ENCODE results near the gene DDI1. TPM values are rescaled to one million over a fixed set of nuclear protein-coding genes. Genes with fewer than 3 reads are reported as not detected.

Gene DDI1
- total RNA-seq, 1 experiment from 2014 or later, result not detected

DNA sequence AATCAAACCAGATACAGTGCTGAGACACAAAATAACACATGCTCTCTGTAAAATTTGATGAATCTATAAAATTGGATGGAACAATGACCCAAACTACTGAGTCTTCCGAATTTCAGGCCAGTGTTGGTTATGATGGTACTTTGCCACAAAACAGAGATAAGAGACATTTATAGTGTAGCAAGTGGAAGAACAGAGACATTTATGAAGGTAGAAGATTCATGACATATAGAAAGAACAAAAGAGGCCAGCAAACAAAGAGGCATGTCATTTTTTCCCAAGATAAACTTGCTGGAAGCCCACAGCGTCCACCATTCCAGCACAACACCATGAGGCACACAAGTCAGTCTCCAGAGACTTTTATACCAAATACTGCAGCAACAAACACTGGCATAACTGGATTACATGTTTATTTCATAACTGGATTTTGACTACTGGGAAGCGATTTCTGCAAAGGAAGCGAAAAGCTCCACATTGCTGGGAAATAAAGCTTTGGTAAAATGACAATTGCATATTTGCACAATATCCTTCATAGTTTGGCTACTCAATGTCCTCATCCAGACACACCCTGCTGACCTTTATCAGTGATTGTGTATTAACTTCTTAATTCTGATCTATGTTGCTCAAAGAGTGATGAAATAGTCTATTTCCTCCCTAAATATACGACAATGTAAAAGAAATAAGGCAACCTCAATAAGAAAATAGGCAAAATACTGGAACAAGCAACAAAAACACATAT, 17.5 kb downstream of the DDI1 start:
- no peak overlapping the region for H2AFZ ChIP-seq (ENCODE audit: low read depth, low read length, poor library complexity, severe bottlenecking)
- H3K9ac ChIP-seq (ENCODE audit: low read length), result no peak overlapping the region
- H3K4me1 ChIP-seq (ENCODE audit: control insufficient read depth in 1 of 2, insufficient read depth in 2 of 2, low read length in 2 of 2), result no peaks in the 10 kb centered on the region
- POLR2A ChIA-PET, result no interaction called here
- no peaks in the 10 kb centered on the region for H3K9me2 ChIP-seq (ENCODE audit: insufficient read depth)
- CTCF ChIA-PET, result no interaction called here
- TF ChIP-seq, protein P1, sequence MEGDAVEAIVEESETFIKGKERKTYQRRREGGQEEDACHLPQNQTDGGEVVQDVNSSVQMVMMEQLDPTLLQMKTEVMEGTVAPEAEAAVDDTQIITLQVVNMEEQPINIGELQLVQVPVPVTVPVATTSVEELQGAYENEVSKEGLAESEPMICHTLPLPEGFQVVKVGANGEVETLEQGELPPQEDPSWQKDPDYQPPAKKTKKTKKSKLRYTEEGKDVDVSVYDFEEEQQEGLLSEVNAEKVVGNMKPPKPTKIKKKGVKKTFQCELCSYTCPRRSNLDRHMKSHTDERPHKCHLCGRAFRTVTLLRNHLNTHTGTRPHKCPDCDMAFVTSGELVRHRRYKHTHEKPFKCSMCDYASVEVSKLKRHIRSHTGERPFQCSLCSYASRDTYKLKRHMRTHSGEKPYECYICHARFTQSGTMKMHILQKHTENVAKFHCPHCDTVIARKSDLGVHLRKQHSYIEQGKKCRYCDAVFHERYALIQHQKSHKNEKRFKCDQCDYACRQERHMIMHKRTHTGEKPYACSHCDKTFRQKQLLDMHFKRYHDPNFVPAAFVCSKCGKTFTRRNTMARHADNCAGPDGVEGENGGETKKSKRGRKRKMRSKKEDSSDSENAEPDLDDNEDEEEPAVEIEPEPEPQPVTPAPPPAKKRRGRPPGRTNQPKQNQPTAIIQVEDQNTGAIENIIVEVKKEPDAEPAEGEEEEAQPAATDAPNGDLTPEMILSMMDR (IDR thresholded peaks at IDR 0.05 in 2 of 3, conservative IDR thresholded peaks at IDR 0.05 in 1 of 3; ENCODE audit: borderline replicate concordance in 1 of 3, insufficient read depth in 1 of 3, low read depth in 2 of 3, low read length in 2 of 3), result no peak
- TF ChIP-seq JUND (IDR thresholded peaks at IDR 0.05) (no peak), ZNF274 (IDR thresholded peaks at IDR 0.05; ENCODE audit: low read depth, low read length) (no peak)
- TF ChIP-seq, protein P2, sequence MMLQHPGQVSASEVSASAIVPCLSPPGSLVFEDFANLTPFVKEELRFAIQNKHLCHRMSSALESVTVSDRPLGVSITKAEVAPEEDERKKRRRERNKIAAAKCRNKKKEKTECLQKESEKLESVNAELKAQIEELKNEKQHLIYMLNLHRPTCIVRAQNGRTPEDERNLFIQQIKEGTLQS (IDR thresholded peaks at IDR 0.05), result no peak
- H3K4me2 ChIP-seq (ENCODE audit: low read length), result no peak overlapping the region
- no peaks in the 10 kb centered on the region for H4K20me1 ChIP-seq (ENCODE audit: insufficient read depth)
- intact Hi-C loops (cut with micrococcal nuclease), result no loop called here
- H3K9me3 ChIP-seq (ENCODE audit: control insufficient read depth in 1 of 2, insufficient read depth in 1 of 2, low read depth in 1 of 2, low read length in 2 of 2), result no peaks in the 10 kb centered on the region
- no peak overlapping the region for H3K27ac ChIP-seq (ENCODE audit: low read depth, low read length)
- ATAC-seq (no peak), DNase-seq (ENCODE audit: low read depth, low spot score) (no peak)
- H3K27me3 ChIP-seq (ENCODE audit: insufficient read depth, low read length), result no peaks in the 10 kb centered on the region
- no peak overlapping the region for H3K4me3 ChIP-seq (replicated peaks in 1 of 2; ENCODE audit: low read depth in 1 of 2, low read length in 2 of 2)
- H3K36me3 ChIP-seq (ENCODE audit: control insufficient read depth in 1 of 2, insufficient read depth in 2 of 2, low read length in 2 of 2), result no peaks in the 10 kb centered on the region
- RAD21 ChIA-PET (ENCODE audit: low non-redundant PET in 1 of 2, low total read pairs in 2 of 2, uncharacterized antibody in 2 of 2, unreplicated experiment in 2 of 2), result no interaction called here
- no TSS peak for BruUV-seq (replicated peaks)
- H3K79me2 ChIP-seq (ENCODE audit: insufficient read depth, low read length), result no peaks in the 10 kb centered on the region

DNA sequence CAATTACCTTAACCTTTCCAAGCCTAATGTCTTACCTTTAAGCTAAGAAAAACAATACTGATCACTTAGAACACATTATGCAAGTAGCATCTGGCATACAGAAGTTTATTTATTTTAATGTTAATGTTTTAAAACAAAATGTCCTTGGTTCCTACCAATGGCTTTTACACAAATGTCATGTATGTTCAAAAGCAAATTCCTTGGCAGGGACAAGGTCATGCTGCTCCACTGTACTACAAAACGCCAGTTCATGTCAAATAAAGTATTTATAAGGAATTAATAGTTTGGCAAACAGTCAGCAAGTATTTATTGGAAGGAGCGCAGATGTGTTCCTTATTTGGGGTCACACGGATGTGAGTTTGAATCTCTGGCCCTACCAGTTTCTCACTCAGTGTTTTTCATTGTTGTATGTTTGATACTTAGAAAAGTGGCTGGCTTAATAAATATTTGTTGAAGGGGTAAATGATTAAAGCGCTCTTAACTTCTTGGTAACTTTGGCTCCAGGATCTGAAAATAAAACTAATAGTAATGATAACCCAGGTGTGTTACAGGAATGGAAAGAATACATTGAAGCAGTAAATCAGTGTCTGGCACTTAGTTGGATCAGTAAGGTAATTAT, 18.6 kb downstream of the DDI1 start:
- no peaks in the 10 kb centered on the region for H3K79me2 ChIP-seq (ENCODE audit: insufficient read depth, low read length)
- ChIA-PET RAD21 (ENCODE audit: low non-redundant PET in 1 of 2, low total read pairs in 2 of 2, uncharacterized antibody in 2 of 2, unreplicated experiment in 2 of 2) (no interaction called here), POLR2A (no interaction called here), CTCF (no interaction called here)
- intact Hi-C loops (cut with micrococcal nuclease), result no loop called here
- DNase-seq (ENCODE audit: low read depth, low spot score) (no peak), ATAC-seq (no peak)
- H3K9me2 ChIP-seq (ENCODE audit: insufficient read depth), result no peaks in the 10 kb centered on the region
- no peaks in the 10 kb centered on the region for H4K20me1 ChIP-seq (ENCODE audit: insufficient read depth)
- H3K27ac ChIP-seq (ENCODE audit: low read depth, low read length), result no peak overlapping the region
- no TSS peak for BruUV-seq (replicated peaks)
- no peaks in the 10 kb centered on the region for H3K36me3 ChIP-seq (ENCODE audit: control insufficient read depth in 1 of 2, insufficient read depth in 2 of 2, low read length in 2 of 2)
- no peaks in the 10 kb centered on the region for H3K4me1 ChIP-seq (ENCODE audit: control insufficient read depth in 1 of 2, insufficient read depth in 2 of 2, low read length in 2 of 2)
- H3K9me3 ChIP-seq (ENCODE audit: control insufficient read depth in 1 of 2, insufficient read depth in 1 of 2, low read depth in 1 of 2, low read length in 2 of 2), result no peaks in the 10 kb centered on the region
- no peaks in the 10 kb centered on the region for H3K27me3 ChIP-seq (ENCODE audit: insufficient read depth, low read length)
- no peak overlapping the region for H3K4me3 ChIP-seq (replicated peaks in 1 of 2; ENCODE audit: low read depth in 1 of 2, low read length in 2 of 2)
- H2AFZ ChIP-seq (ENCODE audit: low read depth, low read length, poor library complexity, severe bottlenecking), result no peak overlapping the region
- H3K9ac ChIP-seq (ENCODE audit: low read length), result no peak overlapping the region
- H3K4me2 ChIP-seq (ENCODE audit: low read length), result no peak overlapping the region
- TF ChIP-seq ZNF274 (IDR thresholded peaks at IDR 0.05; ENCODE audit: low read depth, low read length), result no peak
- TF ChIP-seq CBX3 (IDR thresholded peaks at IDR 0.05; ENCODE audit: low read depth), result no peak
- TF ChIP-seq TCF7L2 (IDR thresholded peaks at IDR 0.05; ENCODE audit: borderline replicate concordance, extremely low read depth, insufficient read depth, insufficient read length), result no peak
- TF ChIP-seq CEBPB (IDR thresholded peaks at IDR 0.05; ENCODE audit: low read depth), result no peak
- no peak for TF ChIP-seq ELF1 (IDR thresholded peaks at IDR 0.05; ENCODE audit: borderline replicate concordance, low read depth)
- TF ChIP-seq, protein P2 (IDR thresholded peaks at IDR 0.05), result no peak
- TF ChIP-seq, protein P3, sequence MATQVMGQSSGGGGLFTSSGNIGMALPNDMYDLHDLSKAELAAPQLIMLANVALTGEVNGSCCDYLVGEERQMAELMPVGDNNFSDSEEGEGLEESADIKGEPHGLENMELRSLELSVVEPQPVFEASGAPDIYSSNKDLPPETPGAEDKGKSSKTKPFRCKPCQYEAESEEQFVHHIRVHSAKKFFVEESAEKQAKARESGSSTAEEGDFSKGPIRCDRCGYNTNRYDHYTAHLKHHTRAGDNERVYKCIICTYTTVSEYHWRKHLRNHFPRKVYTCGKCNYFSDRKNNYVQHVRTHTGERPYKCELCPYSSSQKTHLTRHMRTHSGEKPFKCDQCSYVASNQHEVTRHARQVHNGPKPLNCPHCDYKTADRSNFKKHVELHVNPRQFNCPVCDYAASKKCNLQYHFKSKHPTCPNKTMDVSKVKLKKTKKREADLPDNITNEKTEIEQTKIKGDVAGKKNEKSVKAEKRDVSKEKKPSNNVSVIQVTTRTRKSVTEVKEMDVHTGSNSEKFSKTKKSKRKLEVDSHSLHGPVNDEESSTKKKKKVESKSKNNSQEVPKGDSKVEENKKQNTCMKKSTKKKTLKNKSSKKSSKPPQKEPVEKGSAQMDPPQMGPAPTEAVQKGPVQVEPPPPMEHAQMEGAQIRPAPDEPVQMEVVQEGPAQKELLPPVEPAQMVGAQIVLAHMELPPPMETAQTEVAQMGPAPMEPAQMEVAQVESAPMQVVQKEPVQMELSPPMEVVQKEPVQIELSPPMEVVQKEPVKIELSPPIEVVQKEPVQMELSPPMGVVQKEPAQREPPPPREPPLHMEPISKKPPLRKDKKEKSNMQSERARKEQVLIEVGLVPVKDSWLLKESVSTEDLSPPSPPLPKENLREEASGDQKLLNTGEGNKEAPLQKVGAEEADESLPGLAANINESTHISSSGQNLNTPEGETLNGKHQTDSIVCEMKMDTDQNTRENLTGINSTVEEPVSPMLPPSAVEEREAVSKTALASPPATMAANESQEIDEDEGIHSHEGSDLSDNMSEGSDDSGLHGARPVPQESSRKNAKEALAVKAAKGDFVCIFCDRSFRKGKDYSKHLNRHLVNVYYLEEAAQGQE (IDR thresholded peaks at IDR 0.05; ENCODE audit: low read depth), result no peak

All from HCT116 (cell line).